ENCODE measurements around the gene LPIN3.

The LPIN3 gene

GRCh38 chr20:41349266-41349665 is 8.6 kb downstream of the LPIN3 start:
- Histone ChIP-seq H3K36me3 (ENCODE audit: control insufficient read depth in 2 of 2, insufficient read depth in 2 of 2, low read length in 2 of 2) (peaks cover 24 to 40% of the 10 kb centered on the region in 2 donors), H3K4me3 (ENCODE audit: low read length in 2 of 2) (no peak overlapping the region), H3K9ac (ENCODE audit: low read depth in 1 of 2, low read length in 2 of 2) (no peak overlapping the region), H3K9me3 (ENCODE audit: control insufficient read depth in 2 of 2, low read length in 2 of 2) (no peaks in the 10 kb centered on the region), H3K4me1 (ENCODE audit: control insufficient read depth in 2 of 2, insufficient read depth in 2 of 2, low read length in 2 of 2) (no peaks in the 10 kb centered on the region), H3K27ac (ENCODE audit: low read depth in 2 of 2, low read length in 2 of 2) (no peak overlapping the region), H3K27me3 (ENCODE audit: control insufficient read depth in 2 of 2, insufficient read depth in 2 of 2, low read length in 2 of 2) (no peaks in the 10 kb centered on the region)

GRCh38 chr20:41349943-41350342 is 9.3 kb downstream of the LPIN3 start:
- Histone ChIP-seq H3K9me3 (ENCODE audit: control insufficient read depth in 2 of 2, low read length in 2 of 2) (no peaks in the 10 kb centered on the region), H3K27ac (ENCODE audit: low read depth in 2 of 2, low read length in 2 of 2) (no peak overlapping the region), H3K36me3 (ENCODE audit: control insufficient read depth in 2 of 2, insufficient read depth in 2 of 2, low read length in 2 of 2) (peaks cover 24 to 45% of the 10 kb centered on the region in 2 donors), H3K4me1 (ENCODE audit: control insufficient read depth in 2 of 2, insufficient read depth in 2 of 2, low read length in 2 of 2) (no peaks in the 10 kb centered on the region), H3K4me3 (ENCODE audit: low read length in 2 of 2) (no peak overlapping the region), H3K9ac (ENCODE audit: low read depth in 1 of 2, low read length in 2 of 2) (no peak overlapping the region), H3K27me3 (ENCODE audit: control insufficient read depth in 2 of 2, insufficient read depth in 2 of 2, low read length in 2 of 2) (no peaks in the 10 kb centered on the region)

- Histone ChIP-seq H3K9ac (ENCODE audit: low read depth in 1 of 2, low read length in 2 of 2) (no peak overlapping the region), H3K27ac (ENCODE audit: low read depth in 2 of 2, low read length in 2 of 2) (no peak overlapping the region), H3K27me3 (ENCODE audit: control insufficient read depth in 2 of 2, insufficient read depth in 2 of 2, low read length in 2 of 2) (no peaks in the 10 kb centered on the region), H3K36me3 (ENCODE audit: control insufficient read depth in 2 of 2, insufficient read depth in 2 of 2, low read length in 2 of 2) (peaks cover 24 to 48% of the 10 kb centered on the region in 2 donors), H3K4me3 (ENCODE audit: low read length in 2 of 2) (no peak overlapping the region), H3K4me1 (ENCODE audit: control insufficient read depth in 2 of 2, insufficient read depth in 2 of 2, low read length in 2 of 2) (no peaks in the 10 kb centered on the region), H3K9me3 (ENCODE audit: control insufficient read depth in 2 of 2, low read length in 2 of 2) (no peaks in the 10 kb centered on the region)
Measured at GRCh38 chr20:41350408-41350962, 9.9 kb downstream of the LPIN3 start.

GRCh38 chr20:41352106-41352505 is 11.5 kb downstream of the LPIN3 start:
- no peaks in the 10 kb centered on the region for H3K27me3 ChIP-seq (ENCODE audit: control insufficient read depth in 2 of 2, insufficient read depth in 2 of 2, low read length in 2 of 2)
- H3K4me1 ChIP-seq (ENCODE audit: control insufficient read depth in 2 of 2, insufficient read depth in 2 of 2, low read length in 2 of 2): no peaks in the 10 kb centered on the region
- H3K9me3 ChIP-seq (ENCODE audit: control insufficient read depth in 2 of 2, low read length in 2 of 2): no peaks in the 10 kb centered on the region
- no peak overlapping the region for H3K4me3 ChIP-seq (ENCODE audit: low read length in 2 of 2)
- H3K36me3 ChIP-seq (ENCODE audit: control insufficient read depth in 2 of 2, insufficient read depth in 2 of 2, low read length in 2 of 2): peaks cover 35 to 51% of the 10 kb centered on the region in 2 donors
- no peak overlapping the region for H3K9ac ChIP-seq (ENCODE audit: low read depth in 1 of 2, low read length in 2 of 2)
- no peak overlapping the region for H3K27ac ChIP-seq (ENCODE audit: low read depth in 2 of 2, low read length in 2 of 2)

- Histone ChIP-seq H3K36me3 (ENCODE audit: control insufficient read depth in 2 of 2, insufficient read depth in 2 of 2, low read length in 2 of 2) (peaks cover 39 to 53% of the 10 kb centered on the region in 2 donors), H3K9me3 (ENCODE audit: control insufficient read depth in 2 of 2, low read length in 2 of 2) (no peaks in the 10 kb centered on the region), H3K27ac (ENCODE audit: low read depth in 2 of 2, low read length in 2 of 2) (no peak overlapping the region), H3K4me1 (ENCODE audit: control insufficient read depth in 2 of 2, insufficient read depth in 2 of 2, low read length in 2 of 2) (no peaks in the 10 kb centered on the region), H3K9ac (ENCODE audit: low read depth in 1 of 2, low read length in 2 of 2) (no peak overlapping the region), H3K27me3 (ENCODE audit: control insufficient read depth in 2 of 2, insufficient read depth in 2 of 2, low read length in 2 of 2) (no peaks in the 10 kb centered on the region), H3K4me3 (ENCODE audit: low read length in 2 of 2) (no peak overlapping the region)
Measured at GRCh38 chr20:41352666-41353065, 12.0 kb downstream of the LPIN3 start.

GRCh38 chr20:41353530-41353929 is 12.9 kb downstream of the LPIN3 start:
- Histone ChIP-seq H3K27ac (ENCODE audit: low read depth in 2 of 2, low read length in 2 of 2) (no peak overlapping the region), H3K4me3 (ENCODE audit: low read length in 2 of 2) (no peak overlapping the region), H3K9ac (ENCODE audit: low read depth in 1 of 2, low read length in 2 of 2) (no peak overlapping the region), H3K9me3 (ENCODE audit: control insufficient read depth in 2 of 2, low read length in 2 of 2) (no peaks in the 10 kb centered on the region), H3K27me3 (ENCODE audit: control insufficient read depth in 2 of 2, insufficient read depth in 2 of 2, low read length in 2 of 2) (no peaks in the 10 kb centered on the region), H3K4me1 (ENCODE audit: control insufficient read depth in 2 of 2, insufficient read depth in 2 of 2, low read length in 2 of 2) (no peaks in the 10 kb centered on the region), H3K36me3 (ENCODE audit: control insufficient read depth in 2 of 2, insufficient read depth in 2 of 2, low read length in 2 of 2) (peaks cover 41 to 55% of the 10 kb centered on the region in 2 donors)

GRCh38 chr20:41355192-41355591 is 14.6 kb downstream of the LPIN3 start:
- Histone ChIP-seq H3K27me3 (ENCODE audit: control insufficient read depth in 2 of 2, insufficient read depth in 2 of 2, low read length in 2 of 2) (no peaks in the 10 kb centered on the region), H3K9me3 (ENCODE audit: control insufficient read depth in 2 of 2, low read length in 2 of 2) (no peaks in the 10 kb centered on the region), H3K27ac (ENCODE audit: low read depth in 2 of 2, low read length in 2 of 2) (no peak overlapping the region), H3K4me1 (ENCODE audit: control insufficient read depth in 2 of 2, insufficient read depth in 2 of 2, low read length in 2 of 2) (no peaks in the 10 kb centered on the region), H3K9ac (ENCODE audit: low read depth in 1 of 2, low read length in 2 of 2) (no peak overlapping the region), H3K4me3 (ENCODE audit: low read length in 2 of 2) (no peak overlapping the region), H3K36me3 (ENCODE audit: control insufficient read depth in 2 of 2, insufficient read depth in 2 of 2, low read length in 2 of 2) (peaks cover 38 to 42% of the 10 kb centered on the region in 2 donors)

- H3K4me1 ChIP-seq (ENCODE audit: control insufficient read depth in 2 of 2, insufficient read depth in 2 of 2, low read length in 2 of 2): no peaks in the 10 kb centered on the region
- H3K9me3 ChIP-seq (ENCODE audit: control insufficient read depth in 2 of 2, low read length in 2 of 2): no peaks in the 10 kb centered on the region
- H3K27me3 ChIP-seq (ENCODE audit: control insufficient read depth in 2 of 2, insufficient read depth in 2 of 2, low read length in 2 of 2): no peaks in the 10 kb centered on the region
- no peak overlapping the region for H3K4me3 ChIP-seq (ENCODE audit: low read length in 2 of 2)
- no peak overlapping the region for H3K27ac ChIP-seq (ENCODE audit: low read depth in 2 of 2, low read length in 2 of 2)
- peaks cover 34 to 42% of the 10 kb centered on the region in 2 donors for H3K36me3 ChIP-seq (ENCODE audit: control insufficient read depth in 2 of 2, insufficient read depth in 2 of 2, low read length in 2 of 2)
- no peak overlapping the region for H3K9ac ChIP-seq (ENCODE audit: low read depth in 1 of 2, low read length in 2 of 2)
Measured at GRCh38 chr20:41355598-41356203, 15.1 kb downstream of the LPIN3 start.

GRCh38 chr20:41356951-41357350 is 16.3 kb downstream of the LPIN3 start:
- Histone ChIP-seq H3K4me1 (ENCODE audit: control insufficient read depth in 2 of 2, insufficient read depth in 2 of 2, low read length in 2 of 2) (no peaks in the 10 kb centered on the region), H3K27ac (ENCODE audit: low read depth in 2 of 2, low read length in 2 of 2) (no peak overlapping the region), H3K9me3 (ENCODE audit: control insufficient read depth in 2 of 2, low read length in 2 of 2) (no peaks in the 10 kb centered on the region), H3K36me3 (ENCODE audit: control insufficient read depth in 2 of 2, insufficient read depth in 2 of 2, low read length in 2 of 2) (peaks cover 30 to 42% of the 10 kb centered on the region in 2 donors), H3K4me3 (ENCODE audit: low read length in 2 of 2) (no peak overlapping the region), H3K27me3 (ENCODE audit: control insufficient read depth in 2 of 2, insufficient read depth in 2 of 2, low read length in 2 of 2) (no peaks in the 10 kb centered on the region), H3K9ac (ENCODE audit: low read depth in 1 of 2, low read length in 2 of 2) (no peak overlapping the region)

GRCh38 chr20:41357424-41358163 is 17.0 kb downstream of the LPIN3 start:
- no peak overlapping the region for H3K27ac ChIP-seq (ENCODE audit: low read depth in 2 of 2, low read length in 2 of 2)
- no peak overlapping the region for H3K9ac ChIP-seq (ENCODE audit: low read depth in 1 of 2, low read length in 2 of 2)
- H3K9me3 ChIP-seq (ENCODE audit: control insufficient read depth in 2 of 2, low read length in 2 of 2): no peaks in the 10 kb centered on the region
- peaks cover 28 to 35% of the 10 kb centered on the region in 2 donors for H3K36me3 ChIP-seq (ENCODE audit: control insufficient read depth in 2 of 2, insufficient read depth in 2 of 2, low read length in 2 of 2)
- H3K27me3 ChIP-seq (ENCODE audit: control insufficient read depth in 2 of 2, insufficient read depth in 2 of 2, low read length in 2 of 2): no peaks in the 10 kb centered on the region
- no peaks in the 10 kb centered on the region for H3K4me1 ChIP-seq (ENCODE audit: control insufficient read depth in 2 of 2, insufficient read depth in 2 of 2, low read length in 2 of 2)
- no peak overlapping the region for H3K4me3 ChIP-seq (ENCODE audit: low read length in 2 of 2)
